HepG2 (cell line): ENCODE measurements around the gene ARHGEF16. TPM values are rescaled to one million over a fixed set of nuclear protein-coding genes. Genes with fewer than 3 reads are reported as not detected.

Source experiments
- ATAC-seq: fragments of 200-7000 bp; cut with Tn5 transposase; 3 replicates; pipeline ENCODE4 v1.9.1; 2020; ENCODE audit warnings: mild to moderate bottlenecking, moderate library complexity
- BruUV-seq: library from RNA; stranded (reverse); fragments of 400-500 nt; replicated peaks from 2 replicates; lab custom pipeline; 2021; lab: Mats Ljungman, UMichigan
- CTCF ChIA-PET: fragments of 300-600 bp; formaldehyde crosslinking; extraction: SDS; loops from one replicate; lab custom pipeline; 2021; ENCODE audit warnings: low total read pairs, inconsistent platforms, low intra/inter-chr PET ratio; lab: Yijun Ruan, JAX
- POLR2A ChIA-PET: fragments of 350-600 bp; sonication (Branson Sonifier 250); formaldehyde crosslinking; loops from one replicate; lab custom pipeline; 2020; ENCODE audit warnings: antibody characterized with exemption, inconsistent platforms; lab: Yijun Ruan, JAX
- DNase-seq: peaks from one replicate; pipeline ENCODE4 v3.0.0-alpha.2; 2015; ENCODE audit warnings: low spot score
- FAIRE-seq: peaks from 3 replicates; lab custom pipeline; 2011; peaks lifted over from hg19 to GRCh38; lab: Jason Lieb, UNC
- H2AFZ ChIP-seq: one replicate; pipeline ENCODE4 v1.6.1; 2011; ENCODE audit warnings: low read length, inconsistent platforms
- H3K27ac ChIP-seq: fragments of 300-600 bp; 3 replicates; pipeline ENCODE4 v1.8.0; 2011; ENCODE audit warnings: mixed run types, mild to moderate bottlenecking, mixed read lengths, low read length, inconsistent platforms; ENCODE audit not compliant: insufficient read depth; ENCODE audit errors: extremely low read length
- H3K27me3 ChIP-seq, 2 experiments: fragments of 200-600 bp in 1 of 2; 2 replicates in 1 of 2; 3 replicates in 1 of 2; pipeline versions ENCODE4 v1.6.0 to v1.8.0; 2011; ENCODE audit warnings: low read length in 2 of 2, mild to moderate bottlenecking in 2 of 2, moderate library complexity in 2 of 2, inconsistent platforms in 1 of 2; ENCODE audit not compliant: insufficient read depth in 2 of 2, control insufficient read depth in 1 of 2
- H3K36me3 ChIP-seq, 2 experiments: fragments of 200-600 bp in 1 of 2; replicated peaks in 1 of 2; 2 replicates in 1 of 2; 3 replicates in 1 of 2; pipeline versions ENCODE4 v1.5.1 to v1.8.0; 2011; ENCODE audit warnings: low read length in 2 of 2, inconsistent platforms in 1 of 2; ENCODE audit not compliant: insufficient read depth in 2 of 2, control insufficient read depth in 1 of 2
- H3K4me1 ChIP-seq: 2 replicates; pipeline ENCODE4 v1.5.1; 2012; ENCODE audit warnings: low read length, inconsistent platforms; ENCODE audit not compliant: insufficient read depth
- H3K4me2 ChIP-seq: 2 replicates; pipeline ENCODE4 v1.6.0; 2011; ENCODE audit warnings: low read depth, low read length, inconsistent platforms
- H3K4me3 ChIP-seq, 3 experiments: fragments of 200-600 bp in 1 of 3; sonication (generic), shearing (Covaris generic) in 1 of 3; replicated peaks in 1 of 3; 2 replicates each; pipeline ENCODE4 v1.5.1; 2011 to 2016; ENCODE audit warnings: low read length in 3 of 3, inconsistent platforms in 2 of 3, low read depth in 2 of 3, mild to moderate bottlenecking in 2 of 3, control low read depth in 1 of 3, mixed read lengths in 1 of 3; ENCODE audit not compliant: insufficient read depth in 1 of 3
- H3K79me2 ChIP-seq: one replicate; pipeline ENCODE4 v1.6.1; 2011; ENCODE audit warnings: low read length, inconsistent platforms; ENCODE audit not compliant: insufficient read depth
- H3K9ac ChIP-seq: 2 replicates; pipeline ENCODE4 v1.6.0; 2011; ENCODE audit warnings: mild to moderate bottlenecking, low read depth, low read length, inconsistent platforms; ENCODE audit not compliant: insufficient read depth
- H3K9me3 ChIP-seq: 2 replicates; pipeline ENCODE4 v1.5.1; 2012; ENCODE audit warnings: mild to moderate bottlenecking, low read length
- H4K20me1 ChIP-seq: 2 replicates; pipeline ENCODE4 v1.6.0; 2011; ENCODE audit warnings: inconsistent platforms, mild to moderate bottlenecking, low read length, moderate library complexity; ENCODE audit not compliant: insufficient read depth
- GMEB2 ChIP-seq: IDR thresholded peaks from 2 replicates; pipeline ENCODE4 v1.6.1; 2016; ENCODE audit warnings: missing biosample characterization, missing genetic modification reagents, low read depth
- HES4 ChIP-seq: sonication (generic); formaldehyde crosslinking; IDR thresholded peaks from 2 replicates; pipeline ENCODE4 v1.9.0; 2021; ENCODE audit warnings: mild to moderate bottlenecking, missing genetic modification reagents, borderline replicate concordance
- HMGA1 ChIP-seq: sonication (generic); formaldehyde crosslinking; conservative IDR thresholded peaks from 2 replicates; pipeline ENCODE4 v1.4.0; 2020; ENCODE audit warnings: missing genetic modification reagents
- ZNF597 ChIP-seq: sonication (generic); formaldehyde crosslinking; IDR thresholded peaks from 2 replicates; pipeline ENCODE4 v1.5.0; 2020; ENCODE audit warnings: missing genetic modification reagents
- ZNF687 ChIP-seq: sonication (generic); formaldehyde crosslinking; IDR thresholded peaks from 2 replicates; pipeline ENCODE4 v1.5.1; 2020; ENCODE audit warnings: mild to moderate bottlenecking, missing genetic modification reagents, moderate library complexity
- WGBS: methylation state at CpG from one replicate; pipeline ENCODE4 v1.1.6; 2017; ENCODE audit warnings: low lambda C conversion rate; 5-methylcytosine and 5-hydroxymethylcytosine counted together
- in situ Hi-C: cut with HindIII; loops from 2 replicates; pipeline ENCODE4 v1.10.0; 2017; ENCODE audit warnings: low pct_unique_long_range_greater_than_20kb; ENCODE audit not compliant: extremely low pct_ligation_motif_present
- intact Hi-C: fragments of 100-400 bp; cut with micrococcal nuclease; formaldehyde crosslinking; loops from one replicate; pipeline ENCODE4 v1.10.0; 2022; ENCODE audit not compliant: unreplicated experiment
- polyA plus RNA-seq, 8 experiments: library from polyadenylated mRNA; depleted of rRNA in 3 of 8; stranded (reverse) in 7 of 8; unstranded in 1 of 8; fragments of >200 nt; fragmentation: Illumina TruSeq in 4 of 8; extraction: Trizol in 4 of 8; gene quantifications; 2 replicates each; pipeline versions ENCODE4 v1.2.1 to v1.2.3, GENCODE V29; 2011 to 2016; ENCODE audit warnings: low read depth in 4 of 8, missing spikeins in 1 of 8, mixed read lengths in 1 of 8; ENCODE audit not compliant: insufficient read depth in 1 of 8
- total RNA-seq, 5 experiments: library from RNA; depleted of rRNA; stranded (reverse); fragments of >200 nt; fragmentation: Illumina TruSeq; extraction: Trizol; gene quantifications; 2 replicates each; pipeline ENCODE4 v1.2.3, GENCODE V29; 2016; ENCODE audit warnings: low read depth in 1 of 5
- TF ChIP-seq, protein P1 (sequence below): sonication (generic); formaldehyde crosslinking; conservative IDR thresholded peaks from 2 replicates; pipeline ENCODE4 v1.4.0; 2020; ENCODE audit warnings: missing genetic modification reagents

Gene ARHGEF16
- total and polyA plus RNA-seq, 2 of the 13 experiments (the other 11 are each of a cell fraction or from before 2014, with no cell fraction given): 20.3 to 39.9 TPM

GRCh38 chr1:3405491-3405890 is 49.0 kb upstream of the ARHGEF16 start:
- Histone ChIP-seq H4K20me1 (no peaks in the 10 kb centered on the region), H2AFZ (no peak overlapping the region), H3K79me2 (no peaks in the 10 kb centered on the region), H3K4me1 (peaks cover 10% of the 10 kb centered on the region), H3K27ac (no peak overlapping the region), H3K4me2 (no peak overlapping the region), H3K4me3 (no peak overlapping the region), H3K27me3 (peaks cover 0 to 6% of the 10 kb centered on the region in 2 experiments; a peak in 2 of 5 replicates), H3K36me3 (no peaks in the 10 kb centered on the region), H3K9ac (no peak overlapping the region)
- WGBS: 95% methylated on average over 4 of the region's 30 CpGs
- FAIRE-seq (no peak), ATAC-seq (no peak), DNase-seq (no peak)
- CTCF ChIA-PET: no interaction called here
- POLR2A ChIA-PET: no interaction called here
- in situ Hi-C loops: no loop called here
- no TSS peak for BruUV-seq
- TF ChIP-seq ZNF597 (CRISPR knock-in tag): no peak
- TF ChIP-seq, protein P1, sequence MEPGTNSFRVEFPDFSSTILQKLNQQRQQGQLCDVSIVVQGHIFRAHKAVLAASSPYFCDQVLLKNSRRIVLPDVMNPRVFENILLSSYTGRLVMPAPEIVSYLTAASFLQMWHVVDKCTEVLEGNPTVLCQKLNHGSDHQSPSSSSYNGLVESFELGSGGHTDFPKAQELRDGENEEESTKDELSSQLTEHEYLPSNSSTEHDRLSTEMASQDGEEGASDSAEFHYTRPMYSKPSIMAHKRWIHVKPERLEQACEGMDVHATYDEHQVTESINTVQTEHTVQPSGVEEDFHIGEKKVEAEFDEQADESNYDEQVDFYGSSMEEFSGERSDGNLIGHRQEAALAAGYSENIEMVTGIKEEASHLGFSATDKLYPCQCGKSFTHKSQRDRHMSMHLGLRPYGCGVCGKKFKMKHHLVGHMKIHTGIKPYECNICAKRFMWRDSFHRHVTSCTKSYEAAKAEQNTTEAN: no peak
- TF ChIP-seq HMGA1 (CRISPR knock-in tag): no peak
- TF ChIP-seq HES4 (CRISPR knock-in tag): no peak
- TF ChIP-seq GMEB2 (CRISPR knock-in tag): no peak
- TF ChIP-seq ZNF687 (CRISPR knock-in tag): 0 out of 2 replicates have a peak, but pooled peaks have one; percentile 6
- TF ChIP-seq, all 625 proteins: peak for 1
- no peaks in the 10 kb centered on the region for H3K9me3 ChIP-seq
- intact Hi-C loops: no loop called here
